ENCODE data around the gene SYT17.

GRCh38 chr16:19235886-19236285, 67.8 kb downstream of the SYT17 start:
- TF ChIP-seq CTCF (IDR thresholded peaks at IDR 0.05) (no peak), POLR2A (IDR thresholded peaks at IDR 0.05) (no peak)

All from body of pancreas (tissue), 4 donors.